D721Med (cell line): ENCODE measurements around the gene ZNF500.
A peak's percentile ranks its signal among the peaks of the same experiment; 100 is the strongest.

Experiments
- DNase-seq: peaks from one replicate; pipeline ENCODE4 v3.0.0; 2011; ENCODE audit warnings: low spot score; ENCODE audit not compliant: insufficient read length
- FAIRE-seq: peaks from 2 replicates; lab custom pipeline; 2011; peaks lifted over from hg19 to GRCh38; lab: Jason Lieb, UNC
- CTCF ChIP-seq: IDR thresholded peaks from 2 replicates; pipeline ENCODE4 v1.5.1; 2012; ENCODE audit warnings: mild to moderate bottlenecking, control low read depth; ENCODE audit not compliant: insufficient read depth; ENCODE audit errors: missing control alignments

The ZNF500 gene

DNA sequence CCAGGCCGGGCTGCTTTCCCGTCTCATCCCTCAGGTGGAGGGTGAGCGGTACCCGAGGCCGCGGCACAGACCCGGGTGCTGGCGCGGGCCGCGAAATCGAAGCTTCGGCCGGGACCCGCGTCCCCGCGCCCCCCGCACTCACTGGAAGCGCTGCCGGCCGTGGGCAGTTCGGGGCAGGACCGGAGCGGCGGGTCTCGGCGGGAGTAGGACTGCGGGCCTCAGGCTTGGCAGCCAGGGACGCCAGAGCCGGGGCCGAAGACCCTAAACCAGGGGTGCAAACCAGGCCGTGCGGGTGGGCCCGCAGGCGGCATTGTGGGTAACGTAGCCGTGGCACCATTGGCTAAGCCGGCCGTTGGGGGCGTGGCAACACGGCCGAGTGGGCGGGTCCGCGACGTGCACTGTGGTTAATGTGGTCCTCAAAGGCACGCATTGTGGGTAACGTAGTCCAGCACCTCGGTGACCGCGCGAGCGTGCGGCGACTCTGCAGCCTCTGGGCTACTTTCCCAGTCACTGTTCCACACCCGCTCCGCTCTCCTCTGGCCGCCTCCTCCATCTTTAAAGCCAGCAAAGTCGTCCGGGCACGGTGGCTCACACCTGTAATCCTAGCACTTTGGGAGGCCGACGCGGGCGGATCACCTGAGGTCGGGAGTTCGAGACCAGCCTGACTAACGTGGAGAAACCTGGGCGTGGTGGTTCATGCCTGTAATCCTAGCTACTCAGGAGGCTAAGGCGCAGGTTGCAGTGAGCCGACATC lies at the start of gene ZNF500:
TSS of gene ZNF500 (minus strand) at position 288 of the 754 bp plus-strand sequence. CDS start 1,184 bp downstream, outside the sequence.
- peak; percentile 86 for DNase-seq
- no peak for TF ChIP-seq CTCF
- FAIRE-seq: no peak

DNA sequence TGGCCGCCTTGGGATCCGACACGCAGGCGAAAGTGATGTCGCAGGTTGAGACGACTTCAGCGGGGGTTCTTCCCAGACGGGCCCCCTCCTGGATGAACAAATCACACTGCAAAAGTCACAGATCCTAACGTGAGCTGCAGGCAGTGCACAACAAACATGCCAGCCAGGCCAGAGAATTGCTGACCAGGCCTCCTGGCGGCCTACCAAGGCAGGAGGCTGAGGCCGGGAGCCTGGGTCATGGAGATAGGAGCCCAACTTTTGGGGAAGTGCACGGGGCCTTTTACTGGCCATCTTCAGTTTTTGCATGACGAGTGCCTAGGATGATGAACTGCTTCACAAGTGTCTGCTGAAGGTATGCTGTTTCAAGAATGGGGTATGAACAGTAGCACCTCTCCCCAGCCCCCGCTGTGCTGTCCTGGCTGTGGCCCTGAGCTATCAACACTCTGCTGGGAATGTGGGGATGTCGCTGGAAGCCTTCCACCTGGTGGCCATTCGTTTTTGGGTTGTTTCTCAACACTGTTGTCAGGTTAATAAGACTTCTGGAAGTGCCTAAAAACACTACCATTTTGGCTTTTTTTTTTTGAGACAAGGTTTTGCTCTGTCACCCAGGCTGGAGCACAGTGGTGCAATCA lies 47.7 kb upstream of the ZNF500 start:
- DNase-seq (no peak), FAIRE-seq (no peak)
- no peak for TF ChIP-seq CTCF

- FAIRE-seq: no peak
- no peak for DNase-seq
- TF ChIP-seq CTCF: no peak
Observed at GRCh38 chr16:4814046-4814445, 47.1 kb upstream of the ZNF500 start.

DNA sequence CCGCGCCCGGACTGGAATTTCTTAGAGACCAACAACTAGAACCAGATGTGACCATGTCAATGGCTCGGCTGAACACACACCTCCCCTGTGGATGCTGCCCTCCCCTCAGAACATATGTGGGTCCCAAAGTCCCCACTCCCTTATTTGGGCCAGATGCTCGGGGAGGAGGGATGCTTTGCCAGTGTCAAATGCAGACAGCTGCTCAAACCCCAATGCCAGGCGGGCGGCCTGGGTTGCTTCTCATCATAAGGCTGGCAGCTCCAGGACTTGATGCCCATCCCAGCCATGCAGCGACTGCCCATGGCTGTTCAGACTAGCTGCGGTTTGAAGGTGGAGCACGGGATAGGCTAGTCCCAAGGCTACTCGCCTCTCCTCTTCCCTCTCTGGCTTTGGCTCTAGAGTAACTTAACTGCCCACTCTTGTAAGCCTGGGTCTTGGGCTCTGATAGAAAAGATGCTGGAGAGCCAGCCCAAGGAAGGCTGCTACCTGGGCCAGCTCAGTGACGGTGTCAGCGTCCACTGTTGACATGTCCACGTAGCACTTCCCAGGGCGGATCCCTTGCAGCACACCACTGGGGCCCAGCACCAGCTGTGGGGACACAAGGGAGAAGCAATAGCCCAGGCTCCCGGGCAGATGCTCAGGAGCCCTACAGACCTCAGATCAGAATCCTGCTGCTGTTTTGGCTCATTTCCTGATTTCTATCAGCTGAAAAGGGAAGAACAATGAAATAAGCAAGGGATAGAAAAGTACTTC lies 46.5 kb upstream of the ZNF500 start:
- TF ChIP-seq CTCF: no peak
- FAIRE-seq (no peak), DNase-seq (no peak)

DNA sequence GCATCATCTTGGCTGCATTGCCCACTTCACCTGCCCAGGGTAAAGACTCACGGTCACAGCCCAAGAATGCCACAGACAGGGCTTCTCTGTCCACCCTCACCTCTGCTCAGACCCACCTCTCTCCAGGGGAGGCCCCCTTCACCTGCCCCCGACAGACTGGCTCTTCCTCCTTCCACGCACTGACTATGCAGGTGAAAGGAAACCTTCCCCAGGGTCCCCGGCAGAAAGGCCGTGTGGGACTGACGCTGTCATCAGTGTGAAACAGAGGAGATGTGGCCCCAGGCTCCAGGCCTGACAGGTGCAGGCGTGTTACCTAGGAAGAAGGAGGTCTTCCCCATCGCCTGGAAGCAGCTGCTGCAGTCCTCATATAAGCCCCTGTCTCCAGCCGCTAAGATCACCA lies 44.8 kb upstream of the ZNF500 start:
- TF ChIP-seq CTCF: no peak
- DNase-seq: no peak
- FAIRE-seq: no peak

DNA sequence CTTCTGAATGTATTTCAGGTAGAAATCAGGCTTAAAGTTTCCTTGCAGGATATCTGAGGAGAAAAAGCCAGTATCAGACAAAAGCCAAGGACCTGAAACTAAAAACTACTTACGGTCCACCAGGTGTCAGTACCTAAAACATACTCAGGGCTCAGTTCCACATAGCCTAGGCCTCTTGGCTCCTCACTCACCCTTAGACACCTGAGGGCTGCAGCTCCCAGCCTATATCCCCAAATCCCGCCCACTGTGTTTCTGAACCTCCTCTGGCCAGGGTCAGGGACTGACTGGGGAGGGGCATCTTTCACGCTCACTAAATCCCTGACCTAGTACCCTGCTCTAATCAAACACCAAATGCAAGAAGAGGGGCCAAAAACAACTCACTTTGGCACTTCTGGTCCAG lies 44.3 kb upstream of the ZNF500 start:
- FAIRE-seq (no peak), DNase-seq (no peak)
- TF ChIP-seq CTCF: no peak
